HG03460 (cell line): ENCODE data around the gene CPXM2.
"Not testable (repeated sequence)": the region's sequence is repeated elsewhere in the genome, so short reads cannot be mapped to it uniquely, and the experiment has no call there.

Experiments
- ATAC-seq: cut with Tn5 transposase; IDR thresholded peaks from one replicate; pipeline ENCODE4 v1.9.1; 2021; ENCODE audit not compliant: unreplicated experiment

Gene CPXM2

GRCh38 chr10:123747426-123747825, 144.2 kb downstream of the CPXM2 start:
- ATAC-seq = no peak

- ATAC-seq = no peak
Observed at GRCh38 chr10:123746942-123747341, 144.7 kb downstream of the CPXM2 start.

DNA sequence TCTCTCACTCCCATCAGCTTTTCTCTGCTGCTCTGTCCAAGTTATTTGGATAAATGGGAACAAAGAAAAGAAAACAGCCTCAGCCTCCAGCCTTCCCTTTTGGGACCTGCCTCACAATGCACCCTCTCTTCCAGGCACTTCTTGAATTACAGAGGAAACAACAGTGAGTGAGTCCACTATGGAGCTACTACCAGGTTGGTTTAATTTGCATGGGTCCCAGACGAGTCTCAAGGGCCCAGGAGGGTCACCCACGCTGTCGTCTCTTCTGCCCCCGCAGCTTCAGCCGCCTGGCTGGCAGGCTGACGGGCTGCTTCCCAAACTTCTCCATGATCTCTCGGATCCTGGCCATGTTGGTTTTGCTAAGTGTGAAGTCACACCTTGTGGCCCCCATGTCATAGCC, 145.1 kb downstream of the CPXM2 start:
- ATAC-seq = no peak

DNA sequence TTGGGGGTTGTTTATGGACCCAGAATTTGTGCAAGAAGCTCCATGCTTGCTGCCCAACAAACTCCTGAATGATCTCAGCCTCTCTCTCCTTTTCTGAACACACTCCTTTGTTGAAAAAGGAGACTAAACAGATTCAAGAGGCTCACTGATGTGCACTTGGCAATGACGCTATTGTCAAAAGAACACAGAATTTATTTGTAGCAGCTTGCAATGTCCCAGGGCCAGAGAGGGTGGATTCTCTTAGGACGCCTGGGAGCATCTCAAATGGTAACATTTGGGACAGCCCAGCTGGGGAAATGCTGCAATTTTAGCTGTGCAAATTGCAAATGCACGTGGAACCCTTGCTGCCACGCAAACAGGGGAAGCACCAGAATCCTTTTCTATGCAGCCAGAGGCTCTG, 145.5 kb downstream of the CPXM2 start:
- ATAC-seq = no peak

GRCh38 chr10:123744224-123744536, 147.4 kb downstream of the CPXM2 start:
- no peak for ATAC-seq

- ATAC-seq = no peak
Observed at GRCh38 chr10:123743441-123744223, 148.0 kb downstream of the CPXM2 start.

DNA sequence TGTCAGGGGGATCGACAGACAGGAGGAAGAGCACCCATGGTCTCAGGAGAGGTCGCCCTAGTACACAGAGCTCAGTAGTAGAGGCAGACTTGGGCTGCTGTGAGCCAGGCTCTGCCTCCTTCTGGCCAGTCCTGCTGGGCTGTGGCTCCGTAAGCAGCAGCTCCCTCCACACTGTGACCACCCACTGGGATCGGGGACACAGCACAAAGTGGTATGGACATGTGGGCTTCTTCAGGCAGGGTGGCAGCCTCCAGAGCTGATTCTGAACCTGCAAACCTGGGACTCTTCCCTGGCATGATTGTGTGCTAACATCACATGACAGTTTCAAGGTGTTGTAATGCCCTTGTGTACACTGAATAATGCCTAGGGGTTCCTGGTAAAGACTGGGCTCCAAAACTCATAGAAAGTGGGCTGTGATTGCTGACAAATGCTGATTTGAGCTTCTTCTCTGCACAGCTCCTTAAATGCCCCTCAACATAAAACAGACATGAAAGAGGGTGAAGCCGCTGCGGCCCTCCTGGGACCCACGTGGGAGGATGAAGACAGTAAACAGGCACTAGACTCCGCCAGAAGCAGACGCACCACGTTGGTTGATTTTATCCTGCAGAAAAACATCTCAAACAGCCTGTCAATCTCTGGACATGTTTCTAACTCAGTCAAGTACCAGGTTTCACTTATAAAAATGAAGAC, 148.7 kb downstream of the CPXM2 start:
- no peak for ATAC-seq

DNA sequence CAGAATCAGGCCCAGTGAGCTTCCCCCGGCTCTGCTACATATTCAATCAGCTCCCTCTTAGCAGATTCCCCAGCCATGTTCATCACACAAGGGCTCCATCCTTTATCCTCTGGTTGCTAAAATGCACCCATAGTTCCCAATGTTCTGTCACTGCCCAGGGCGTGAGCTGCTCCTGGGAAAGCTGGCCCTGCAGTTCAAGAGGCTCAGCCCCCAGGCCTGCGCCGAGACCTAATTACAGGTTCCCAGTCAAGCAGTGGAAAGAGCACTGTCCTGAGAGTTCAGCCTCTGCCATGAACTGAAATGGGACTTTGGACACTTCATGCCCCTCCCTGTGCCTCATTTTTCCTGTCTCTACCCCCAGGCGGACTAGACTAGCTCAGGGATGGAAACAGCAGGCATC, 149.9 kb downstream of the CPXM2 start:
- ATAC-seq = no peak

DNA sequence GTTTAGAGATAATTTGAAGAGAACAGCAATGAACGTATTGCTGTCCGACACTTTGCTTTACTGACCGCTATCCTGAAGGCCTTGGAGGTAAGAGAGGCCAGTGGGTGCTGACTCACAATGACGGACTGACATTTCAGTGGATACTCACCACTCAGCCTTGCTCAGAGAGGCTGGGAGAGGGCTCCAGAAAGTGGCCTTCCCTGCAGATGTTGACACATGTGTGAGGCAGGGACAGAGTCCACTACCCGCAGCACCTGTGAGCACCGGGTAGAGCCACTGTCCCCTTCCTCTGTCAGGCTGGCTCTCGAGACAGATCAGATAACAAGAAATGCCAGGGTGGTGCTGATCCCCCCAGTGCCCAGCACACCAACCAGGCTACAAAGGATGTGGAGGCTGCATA, 150.5 kb downstream of the CPXM2 start:
- no peak for ATAC-seq

- ATAC-seq = not testable (repeated sequence)
Observed at GRCh38 chr10:123736917-123737316, 154.7 kb downstream of the CPXM2 start.

DNA sequence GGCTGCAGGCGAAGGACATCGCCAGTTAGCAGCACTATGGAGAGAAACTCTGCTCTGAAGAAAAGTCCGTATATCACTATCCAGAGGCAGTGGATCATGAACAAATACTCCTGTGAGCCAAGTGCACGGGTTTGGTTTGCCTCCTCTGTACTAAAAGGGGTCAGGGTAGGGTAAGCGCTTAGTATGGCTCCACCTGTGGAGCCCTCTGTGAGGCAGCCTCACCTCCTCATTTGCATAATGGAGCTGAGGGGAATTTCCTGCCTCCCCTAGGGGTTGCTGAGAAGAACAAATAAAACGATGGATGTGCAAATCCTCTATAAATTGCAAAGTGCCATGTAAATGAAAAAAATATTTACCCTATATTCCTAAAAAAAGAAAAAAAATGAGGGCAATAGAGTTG, 162.1 kb downstream of the CPXM2 start:
- ATAC-seq = no peak

GRCh38 chr10:123726836-123727235, 164.8 kb downstream of the CPXM2 start:
- no peak for ATAC-seq

- ATAC-seq = no peak
Observed at GRCh38 chr10:123726381-123726780, 165.2 kb downstream of the CPXM2 start.

DNA sequence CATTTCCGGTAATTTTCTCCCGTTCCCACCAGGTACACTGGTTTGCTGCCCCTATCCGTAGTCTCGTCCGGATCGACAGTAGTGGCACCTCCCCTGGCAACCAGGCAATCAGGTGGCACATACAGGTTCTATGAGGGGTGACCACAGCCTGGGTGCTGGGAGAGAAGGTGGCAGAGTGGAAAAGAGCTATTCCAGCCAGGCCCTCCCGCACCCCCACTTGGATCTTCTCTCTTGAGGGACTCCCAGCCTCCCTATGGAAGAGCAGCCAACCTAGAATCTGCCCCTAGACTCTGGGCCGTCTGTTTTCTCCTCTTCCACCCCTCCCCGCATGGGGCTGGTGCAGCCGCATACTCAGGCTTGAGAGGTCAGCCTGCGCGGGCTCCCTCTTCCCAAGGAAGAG, 166.9 kb downstream of the CPXM2 start:
- ATAC-seq = no peak

DNA sequence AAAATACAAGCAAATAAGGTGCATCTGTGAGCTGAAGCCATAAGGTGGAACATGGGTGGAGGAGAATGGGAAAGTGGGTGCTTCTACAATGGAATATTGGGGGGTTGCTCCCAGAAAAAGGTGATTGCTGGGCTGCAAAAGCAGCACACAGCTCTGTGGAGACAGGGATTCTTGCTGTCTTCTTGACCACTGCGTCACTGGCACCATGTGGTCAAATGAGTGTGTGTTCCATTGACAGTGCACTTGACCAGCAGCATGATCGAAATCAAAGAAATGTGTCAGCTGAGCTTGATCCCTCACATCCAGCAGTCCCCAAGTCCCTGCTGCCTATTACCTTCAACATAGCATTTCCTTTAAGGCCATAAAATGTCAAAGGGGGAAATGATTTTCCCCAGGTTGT, 169.3 kb downstream of the CPXM2 start:
- no peak for ATAC-seq

DNA sequence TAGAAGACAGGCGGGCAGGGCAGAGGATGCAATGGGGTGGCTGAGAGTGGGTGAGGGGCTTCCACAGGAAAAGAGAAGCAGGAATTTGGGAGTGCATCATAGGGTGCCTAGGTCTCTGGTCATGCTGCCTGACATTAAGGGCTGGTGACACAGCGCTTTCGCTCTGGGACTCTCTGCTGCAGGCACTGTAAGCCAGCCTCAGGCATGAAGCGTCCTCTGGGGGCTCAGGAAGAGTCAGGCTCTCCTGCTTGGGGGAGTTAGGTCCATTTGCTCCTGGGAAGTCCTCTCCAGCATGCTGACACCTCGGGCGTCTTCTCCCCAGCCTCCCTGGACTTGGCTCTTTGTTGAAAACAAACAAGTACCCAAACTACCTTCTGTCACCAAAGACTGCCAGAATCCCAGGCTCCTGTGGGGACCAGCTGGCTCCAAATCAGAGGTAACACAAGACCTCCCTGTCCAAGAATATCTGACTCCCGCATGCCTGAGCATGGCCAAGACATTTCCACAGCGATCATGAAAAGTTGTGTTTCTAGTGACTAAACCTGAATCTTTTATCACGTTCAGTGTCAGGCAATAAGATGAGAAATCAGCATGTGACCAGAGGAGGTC, 170.1 kb downstream of the CPXM2 start:
- ATAC-seq = no peak

DNA sequence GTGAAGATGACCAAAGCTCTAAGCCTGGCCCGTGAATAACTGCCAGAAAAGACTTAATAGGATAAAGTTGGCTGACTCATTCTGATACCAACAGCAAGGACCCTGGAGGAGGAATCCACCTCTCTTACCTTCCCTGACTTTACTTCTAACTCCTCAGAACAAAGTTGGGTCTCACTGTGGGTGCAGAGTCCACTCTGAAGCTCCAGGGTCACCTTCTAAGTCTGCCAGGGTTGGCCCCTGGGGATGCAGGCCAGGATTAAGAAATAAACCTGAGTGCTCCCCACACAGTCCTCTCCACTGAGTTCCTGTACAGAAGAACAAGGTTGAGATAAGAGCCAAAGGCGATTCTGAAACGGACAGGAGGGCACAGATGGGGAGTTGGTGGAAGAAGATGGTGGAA, 171.1 kb downstream of the CPXM2 start:
- ATAC-seq = no peak

DNA sequence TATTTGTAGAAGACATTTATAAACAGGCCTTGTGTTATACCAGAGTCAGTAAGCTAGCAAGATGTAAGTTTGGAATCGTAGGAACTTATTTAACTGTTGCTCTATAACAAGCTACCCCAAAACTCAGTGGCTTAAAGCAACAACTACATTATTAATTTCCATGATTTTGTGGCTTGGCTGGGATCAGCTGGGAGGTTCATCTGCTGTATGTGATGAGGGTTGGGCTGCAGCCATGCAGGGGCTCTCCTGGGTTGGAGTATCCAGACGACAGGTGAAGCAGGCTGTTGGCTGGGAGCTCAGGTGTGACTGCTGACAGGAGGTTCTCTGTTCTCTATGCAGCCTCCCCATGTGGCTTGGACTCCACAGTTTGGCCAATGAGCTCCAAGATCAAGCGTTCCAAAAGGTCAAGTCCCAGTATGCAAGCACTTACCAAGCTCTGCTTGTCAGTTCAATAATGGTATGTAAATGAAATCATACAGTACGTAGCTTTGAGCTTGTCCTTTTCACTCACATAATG, 173.0 kb downstream of the CPXM2 start:
- ATAC-seq = no peak

- no peak for ATAC-seq
Observed at GRCh38 chr10:123717336-123717735, 174.3 kb downstream of the CPXM2 start.

- no peak for ATAC-seq
Observed at GRCh38 chr10:123715546-123715945, 176.1 kb downstream of the CPXM2 start.

DNA sequence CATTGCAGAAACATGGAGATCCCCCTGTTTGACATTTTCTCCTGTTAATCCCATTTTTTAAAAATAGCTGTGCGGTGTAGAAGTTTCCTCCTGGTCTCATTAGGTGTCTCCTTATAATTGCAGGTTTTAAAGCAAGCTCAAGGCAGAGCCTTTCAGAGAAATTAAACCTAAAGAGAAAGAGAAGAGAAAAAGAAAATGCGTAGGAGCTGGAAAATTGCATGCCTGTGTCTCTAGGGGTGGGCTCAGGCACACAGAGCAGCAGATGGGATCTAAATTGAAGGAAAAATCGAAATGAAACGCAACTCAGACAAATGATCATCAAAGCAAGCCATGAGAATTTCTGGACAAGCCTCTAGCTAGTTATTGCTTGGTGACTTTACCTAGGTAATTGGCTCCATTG, 185.4 kb downstream of the CPXM2 start:
- ATAC-seq = no peak

- no peak for ATAC-seq
Observed at GRCh38 chr10:123704812-123705211, 186.8 kb downstream of the CPXM2 start.
